OCI-LY1 (cell line): ENCODE results near the gene SMPD3.

ENCODE experiments used
- H2AFZ ChIP-seq: fragments of 200-600 bp; sonication (generic), shearing (Covaris generic); 2 replicates; pipeline ENCODE4 v1.6.0; 2014; ENCODE audit warnings: antibody characterized with exemption, mild to moderate bottlenecking, low read length
- H3F3A ChIP-seq: fragments of 200-600 bp; sonication (generic), shearing (Covaris generic); 2 replicates; pipeline ENCODE4 v1.6.0; 2014; ENCODE audit warnings: mild to moderate bottlenecking, antibody characterized with exemption, low read length, moderate library complexity; ENCODE audit not compliant: insufficient read depth
- H3K27ac ChIP-seq: fragments of 200-600 bp; sonication (generic); 2 replicates; pipeline ENCODE4 v1.5.1; 2014; ENCODE audit warnings: low read length, mixed run types, mild to moderate bottlenecking, low read depth; ENCODE audit not compliant: poor library complexity, severe bottlenecking
- H3K27me3 ChIP-seq: fragments of 200-600 bp; sonication (generic); 2 replicates; pipeline ENCODE4 v1.6.0; 2014; ENCODE audit warnings: antibody characterized with exemption, mild to moderate bottlenecking, low read length, moderate library complexity; ENCODE audit not compliant: insufficient read depth
- H3K36me3 ChIP-seq: fragments of 200-600 bp; sonication (generic); 2 replicates; pipeline ENCODE4 v1.6.1; 2014; ENCODE audit warnings: mild to moderate bottlenecking, antibody characterized with exemption, low read length, moderate library complexity, mixed read lengths; ENCODE audit not compliant: insufficient read depth
- H3K4me1 ChIP-seq: fragments of 200-600 bp; sonication (generic); 2 replicates; pipeline ENCODE4 v1.5.1; 2014; ENCODE audit warnings: mild to moderate bottlenecking, low read length, moderate library complexity; ENCODE audit not compliant: insufficient read depth, severe bottlenecking
- H3K4me2 ChIP-seq: fragments of 200-600 bp; sonication (generic), shearing (Covaris generic); 2 replicates; pipeline ENCODE4 v1.6.1; 2014; ENCODE audit warnings: low read length
- H3K4me3 ChIP-seq: fragments of 200-600 bp; sonication (generic); 2 replicates; pipeline ENCODE4 v1.5.1; 2014; ENCODE audit warnings: low read length, low read depth, mild to moderate bottlenecking, mixed read lengths; ENCODE audit not compliant: poor library complexity, severe bottlenecking
- H3K79me2 ChIP-seq: fragments of 200-600 bp; shearing (Covaris generic); 2 replicates; pipeline ENCODE4 v1.6.1; 2016; ENCODE audit warnings: mixed run types, low read length, mixed read lengths; ENCODE audit not compliant: insufficient read depth
- H3K9ac ChIP-seq: fragments of 200-600 bp; sonication (generic), shearing (Covaris generic); 2 replicates; pipeline ENCODE4 v1.6.1; 2014; ENCODE audit warnings: mild to moderate bottlenecking, low read length, mixed read lengths
- H3K9me2 ChIP-seq: fragments of 200-600 bp; sonication (generic), shearing (Covaris generic); 2 replicates; pipeline ENCODE4 v1.6.1; 2014; ENCODE audit warnings: low read depth, mild to moderate bottlenecking, low read length, mixed read lengths
- H3K9me3 ChIP-seq: fragments of 200-600 bp; shearing (Covaris generic); 2 replicates; pipeline ENCODE4 v1.6.1; 2014; ENCODE audit warnings: low read length, mixed read lengths
- H4K20me1 ChIP-seq: fragments of 200-600 bp; sonication (generic), shearing (Covaris generic); 2 replicates; pipeline ENCODE4 v1.6.0; 2016; ENCODE audit warnings: mild to moderate bottlenecking, low read length; ENCODE audit not compliant: insufficient read depth
- EZH2 ChIP-seq: fragments of 200-600 bp; sonication (generic), shearing (Covaris generic); IDR thresholded peaks from 2 replicates; pipeline ENCODE4 v1.8.0; 2017; ENCODE audit warnings: borderline replicate concordance, mixed run types, mild to moderate bottlenecking, antibody characterized with exemption, low read length, moderate library complexity, mixed read lengths
- TF ChIP-seq, protein P1 (sequence below): fragments of 200-600 bp; sonication (generic), shearing (Covaris generic); IDR thresholded peaks from 2 replicates; pipeline ENCODE4 v1.5.1; 2017; ENCODE audit warnings: mild to moderate bottlenecking, antibody characterized with exemption, low read length, moderate library complexity, mixed read lengths

The SMPD3 gene

GRCh38 chr16:68349838-68350410, 98.4 kb downstream of the SMPD3 start:
- Histone ChIP-seq H2AFZ (no peak overlapping the region), H3K4me2 (no peak overlapping the region), H3K27ac (no peak overlapping the region), H4K20me1 (no peaks in the 10 kb centered on the region), H3K9ac (no peak overlapping the region), H3K4me3 (no peak overlapping the region), H3K9me2 (no peaks in the 10 kb centered on the region), H3K9me3 (no peaks in the 10 kb centered on the region), H3K27me3 (no peaks in the 10 kb centered on the region), H3K79me2 (no peaks in the 10 kb centered on the region), H3K36me3 (peaks cover 93% of the 10 kb centered on the region), H3F3A (no peaks in the 10 kb centered on the region), H3K4me1 (peaks cover 18% of the 10 kb centered on the region)
- TF ChIP-seq, protein P1, sequence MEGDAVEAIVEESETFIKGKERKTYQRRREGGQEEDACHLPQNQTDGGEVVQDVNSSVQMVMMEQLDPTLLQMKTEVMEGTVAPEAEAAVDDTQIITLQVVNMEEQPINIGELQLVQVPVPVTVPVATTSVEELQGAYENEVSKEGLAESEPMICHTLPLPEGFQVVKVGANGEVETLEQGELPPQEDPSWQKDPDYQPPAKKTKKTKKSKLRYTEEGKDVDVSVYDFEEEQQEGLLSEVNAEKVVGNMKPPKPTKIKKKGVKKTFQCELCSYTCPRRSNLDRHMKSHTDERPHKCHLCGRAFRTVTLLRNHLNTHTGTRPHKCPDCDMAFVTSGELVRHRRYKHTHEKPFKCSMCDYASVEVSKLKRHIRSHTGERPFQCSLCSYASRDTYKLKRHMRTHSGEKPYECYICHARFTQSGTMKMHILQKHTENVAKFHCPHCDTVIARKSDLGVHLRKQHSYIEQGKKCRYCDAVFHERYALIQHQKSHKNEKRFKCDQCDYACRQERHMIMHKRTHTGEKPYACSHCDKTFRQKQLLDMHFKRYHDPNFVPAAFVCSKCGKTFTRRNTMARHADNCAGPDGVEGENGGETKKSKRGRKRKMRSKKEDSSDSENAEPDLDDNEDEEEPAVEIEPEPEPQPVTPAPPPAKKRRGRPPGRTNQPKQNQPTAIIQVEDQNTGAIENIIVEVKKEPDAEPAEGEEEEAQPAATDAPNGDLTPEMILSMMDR = no peak
- no peak for TF ChIP-seq EZH2

DNA sequence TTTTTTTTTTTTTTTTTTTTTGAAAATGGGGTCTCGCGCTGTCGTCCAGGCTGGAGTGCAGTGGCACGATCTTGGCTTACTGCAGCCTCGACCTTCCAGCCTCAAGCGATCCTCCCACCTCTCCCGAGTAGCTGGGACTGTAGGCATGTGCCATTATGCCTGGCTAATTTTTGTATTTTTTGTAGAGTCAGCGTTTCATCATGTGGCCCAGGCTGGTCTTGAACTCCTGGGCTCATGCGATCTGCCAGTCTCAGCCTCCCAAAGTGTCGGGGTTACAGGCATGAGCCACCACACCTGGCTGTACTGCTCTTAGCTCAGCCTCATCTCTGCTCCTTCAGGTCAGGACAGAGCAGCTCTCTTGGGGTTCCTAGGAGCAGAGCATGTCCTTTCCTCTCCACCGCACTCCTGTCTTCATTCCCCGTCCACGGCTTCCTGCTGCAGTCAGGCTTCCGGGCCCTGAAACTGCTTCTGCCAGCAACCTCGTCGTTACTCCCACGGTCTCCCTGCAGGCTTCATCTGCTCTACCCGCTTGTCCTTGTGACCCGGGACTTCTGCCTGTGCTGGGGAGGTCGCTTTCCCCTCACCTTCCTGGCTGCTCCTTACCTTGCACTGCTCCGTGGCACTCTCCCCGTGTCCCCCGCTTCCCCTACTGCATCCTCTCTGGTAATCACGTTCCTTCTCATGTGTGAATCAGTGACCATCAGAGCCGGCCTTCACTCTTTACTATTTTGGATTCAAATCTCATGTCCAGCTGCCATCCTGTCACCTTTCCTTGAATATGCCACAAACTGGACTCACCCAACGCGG, 99.5 kb downstream of the SMPD3 start:
- H3K9ac ChIP-seq = no peak overlapping the region
- H3K27me3 ChIP-seq = no peaks in the 10 kb centered on the region
- no peak overlapping the region for H3K27ac ChIP-seq
- no peaks in the 10 kb centered on the region for H3K9me2 ChIP-seq
- H2AFZ ChIP-seq = no peak overlapping the region
- H3K79me2 ChIP-seq = no peaks in the 10 kb centered on the region
- no peaks in the 10 kb centered on the region for H4K20me1 ChIP-seq
- H3F3A ChIP-seq = no peaks in the 10 kb centered on the region
- no peak overlapping the region for H3K4me3 ChIP-seq
- H3K36me3 ChIP-seq = peaks cover 91% of the 10 kb centered on the region
- TF ChIP-seq EZH2 = no peak
- TF ChIP-seq, protein P1 = no peak
- H3K4me1 ChIP-seq = peaks cover 18% of the 10 kb centered on the region
- H3K9me3 ChIP-seq = no peaks in the 10 kb centered on the region
- H3K4me2 ChIP-seq = no peak overlapping the region

GRCh38 chr16:68347605-68348004, 100.7 kb downstream of the SMPD3 start:
- Histone ChIP-seq H3K4me3 (no peak overlapping the region), H3K9ac (no peak overlapping the region), H3K9me2 (no peaks in the 10 kb centered on the region), H3K27me3 (no peaks in the 10 kb centered on the region), H2AFZ (no peak overlapping the region), H3K4me1 (peaks cover 18% of the 10 kb centered on the region), H4K20me1 (no peaks in the 10 kb centered on the region), H3K9me3 (no peaks in the 10 kb centered on the region), H3K27ac (peak overlapping the region; percentile 62), H3K36me3 (peaks cover 88% of the 10 kb centered on the region), H3F3A (no peaks in the 10 kb centered on the region), H3K79me2 (no peaks in the 10 kb centered on the region), H3K4me2 (no peak overlapping the region)
- TF ChIP-seq, protein P1 = no peak
- no peak for TF ChIP-seq EZH2
